A549 (cell line): ENCODE measurements around the gene ARHGEF7.

Experiments used
- BHLHE40 ChIP-seq: IDR thresholded peaks from 2 replicates; pipeline ENCODE4 v1.6.1; 2012; ENCODE audit warnings: low read depth, low read length, inconsistent platforms
- CTCF ChIP-seq: fragments of >200 bp; sonication (Bioruptor Twin); formaldehyde crosslinking; IDR thresholded peaks from 3 replicates; pipeline ENCODE4 v1.5.1; 2016
- ELK1 ChIP-seq: fragments of 150-350 bp; IDR thresholded peaks from 2 replicates; pipeline ENCODE4 v1.6.1; 2014; ENCODE audit warnings: low read depth, mild to moderate bottlenecking, low read length
- EP300 ChIP-seq, 2 experiments: fragments of >200 bp; sonication (Bioruptor Twin); formaldehyde crosslinking; IDR thresholded peaks; 2 replicates in 1 of 2; 3 replicates in 1 of 2; pipeline ENCODE4 v1.6.1; 2016 to 2017
- HDAC2 ChIP-seq: fragments of 200-600 bp; sonication (generic); IDR thresholded peaks from 2 replicates; pipeline ENCODE4 v1.6.1; 2016
- JUN ChIP-seq, 2 experiments: fragments of >200 bp; sonication (Bioruptor Twin); formaldehyde crosslinking; IDR thresholded peaks; 2 replicates in 1 of 2; 3 replicates in 1 of 2; pipeline ENCODE4 v1.6.1; 2016 to 2017
- MAZ ChIP-seq: fragments of 150-350 bp; IDR thresholded peaks from 2 replicates; pipeline ENCODE4 v1.6.1; 2014; ENCODE audit warnings: antibody characterized with exemption, low read depth, low read length, borderline replicate concordance
- PHF8 ChIP-seq: fragments of 200-600 bp; sonication (generic); IDR thresholded peaks from 2 replicates; pipeline ENCODE4 v1.6.1; 2016; ENCODE audit warnings: low read depth, mild to moderate bottlenecking, antibody characterized with exemption, moderate library complexity, borderline replicate concordance
- RAD21 ChIP-seq, 2 experiments: fragments of >200 bp in 1 of 2; sonication (Bioruptor Twin) in 1 of 2; formaldehyde crosslinking in 1 of 2; IDR thresholded peaks in 1 of 2; conservative IDR thresholded peaks in 1 of 2; 2 replicates in 1 of 2; 3 replicates in 1 of 2; pipeline ENCODE4 v1.6.1; 2012 to 2018; ENCODE audit warnings: inconsistent platforms in 1 of 2
- RCOR1 ChIP-seq: fragments of 150-350 bp; IDR thresholded peaks from 2 replicates; pipeline ENCODE4 v1.6.1; 2014; ENCODE audit warnings: antibody characterized with exemption, low read length, low read depth
- REST ChIP-seq: fragments of 200-600 bp; sonication (generic); IDR thresholded peaks from 2 replicates; pipeline ENCODE4 v1.6.1; 2016; ENCODE audit warnings: antibody characterized with exemption, mild to moderate bottlenecking, moderate library complexity
- TP53 ChIP-seq: fragments of 250-450 bp; sonication (Bioruptor Pico); IDR thresholded peaks from 2 replicates; pipeline ENCODE4 v1.5.0; 2021; ENCODE audit warnings: mild to moderate bottlenecking, moderate library complexity
- ZC3H11A ChIP-seq: fragments of 450-650 bp; IDR thresholded peaks from 2 replicates; pipeline ENCODE4 v1.6.1; 2014; ENCODE audit warnings: antibody characterized with exemption, mild to moderate bottlenecking
- ZNF302 ChIP-seq: fragments of 250-450 bp; sonication (Bioruptor Pico); IDR thresholded peaks from 2 replicates; pipeline ENCODE4 v1.9.0; 2021; ENCODE audit warnings: inconsistent platforms, mild to moderate bottlenecking, moderate library complexity

- TF ChIP-seq BHLHE40 (no peak), CTCF (no peak), ELK1 (no peak), RAD21 (conservative IDR thresholded peaks at IDR 0.05 in 1 of 2, IDR thresholded peaks at IDR 0.05 in 1 of 2) (no peak), MAZ (no peak), JUN (IDR thresholded peaks at IDR 0.05) (no peak), ZNF302 (CRISPR knock-in tag) (no peak), HDAC2 (no peak), EP300 (IDR thresholded peaks at IDR 0.05) (no peak), RCOR1 (no peak), REST (no peak), PHF8 (no peak), ZC3H11A (no peak), TP53 (no peak)
Measured at GRCh38 chr13:111270126-111270525, 155.0 kb downstream of the ARHGEF7 start.
